Measurements from ENCODE around the gene SH3BP4. TPM values are rescaled to one million over a fixed set of nuclear protein-coding genes. Genes with fewer than 3 reads are reported as not detected.

The SH3BP4 gene
- total and polyA plus RNA-seq, 2 donors = 11.7 to 14.3 TPM

- Histone ChIP-seq H3K36me3 (ENCODE audit: insufficient read depth) (no peaks in the 10 kb centered on the region), H3K4me1 (ENCODE audit: insufficient read depth) (no peaks in the 10 kb centered on the region), H3K4me3 (ENCODE audit: low read depth, low read length) (no peak overlapping the region), H3K27ac (ENCODE audit: low read depth) (no peak overlapping the region)
- no peak for DNase-seq (ENCODE audit: extremely low spot score)
- WGBS = 76% methylated on average over 4 of the region's 4 CpGs
Observed at GRCh38 chr2:234930397-234930796, 21.4 kb upstream of the SH3BP4 start.

GRCh38 chr2:234931371-234931770 is 20.4 kb upstream of the SH3BP4 start:
- no peaks in the 10 kb centered on the region for H3K36me3 ChIP-seq (ENCODE audit: insufficient read depth)
- no peak overlapping the region for H3K4me3 ChIP-seq (ENCODE audit: low read depth, low read length)
- 54% methylated on average over 2 of the region's 2 CpGs for WGBS
- no peak overlapping the region for H3K27ac ChIP-seq (ENCODE audit: low read depth)
- no peak for DNase-seq (ENCODE audit: extremely low spot score)
- no peaks in the 10 kb centered on the region for H3K4me1 ChIP-seq (ENCODE audit: insufficient read depth)

GRCh38 chr2:234932591-234933168 is 19.1 kb upstream of the SH3BP4 start:
- DNase-seq (ENCODE audit: extremely low spot score) = no peak

GRCh38 chr2:234935311-234935710 is 16.5 kb upstream of the SH3BP4 start:
- Histone ChIP-seq H3K36me3 (ENCODE audit: insufficient read depth) (no peaks in the 10 kb centered on the region), H3K4me1 (ENCODE audit: insufficient read depth) (no peaks in the 10 kb centered on the region), H3K4me3 (ENCODE audit: low read depth, low read length) (no peak overlapping the region), H3K27ac (ENCODE audit: low read depth) (no peak overlapping the region)
- DNase-seq (ENCODE audit: extremely low spot score) = no peak
- 89% methylated on average over 5 of the region's 5 CpGs for WGBS

More at GRCh38 chr2:234932591-234933168, 19.1 kb upstream of the SH3BP4 start:
- H3K4me3 ChIP-seq (ENCODE audit: low read depth, low read length) = no peak overlapping the region
- WGBS = 84% methylated on average over 12 of the region's 12 CpGs
- no peak overlapping the region for H3K27ac ChIP-seq (ENCODE audit: low read depth)
- no peaks in the 10 kb centered on the region for H3K4me1 ChIP-seq (ENCODE audit: insufficient read depth)
- H3K36me3 ChIP-seq (ENCODE audit: insufficient read depth) = no peaks in the 10 kb centered on the region

- WGBS = 84% methylated on average over 4 of the region's 4 CpGs
- DNase-seq (ENCODE audit: extremely low spot score) = no peak
- Histone ChIP-seq H3K36me3 (ENCODE audit: insufficient read depth) (no peaks in the 10 kb centered on the region), H3K27ac (ENCODE audit: low read depth) (no peak overlapping the region), H3K4me1 (ENCODE audit: insufficient read depth) (no peaks in the 10 kb centered on the region), H3K4me3 (ENCODE audit: low read depth, low read length) (no peak overlapping the region)
Observed at GRCh38 chr2:234939576-234939975, 12.2 kb upstream of the SH3BP4 start.

- Histone ChIP-seq H3K4me3 (ENCODE audit: low read depth, low read length) (no peak overlapping the region), H3K27ac (ENCODE audit: low read depth) (no peak overlapping the region), H3K36me3 (ENCODE audit: insufficient read depth) (no peaks in the 10 kb centered on the region), H3K4me1 (ENCODE audit: insufficient read depth) (no peaks in the 10 kb centered on the region)
- no peak for DNase-seq (ENCODE audit: extremely low spot score)
- 84% methylated on average over 5 of the region's 5 CpGs for WGBS
Observed at GRCh38 chr2:234939996-234940395, 11.8 kb upstream of the SH3BP4 start.

GRCh38 chr2:234940527-234940926 is 11.3 kb upstream of the SH3BP4 start:
- no peak for DNase-seq (ENCODE audit: extremely low spot score)
- Histone ChIP-seq H3K36me3 (ENCODE audit: insufficient read depth) (no peaks in the 10 kb centered on the region), H3K27ac (ENCODE audit: low read depth) (no peak overlapping the region), H3K4me1 (ENCODE audit: insufficient read depth) (no peaks in the 10 kb centered on the region), H3K4me3 (ENCODE audit: low read depth, low read length) (no peak overlapping the region)
- 94% methylated on average over 7 of the region's 7 CpGs for WGBS

- no peaks in the 10 kb centered on the region for H3K4me1 ChIP-seq (ENCODE audit: insufficient read depth)
Observed at GRCh38 chr2:234945339-234945873, 6.4 kb upstream of the SH3BP4 start.

GRCh38 chr2:234947556-234947955 is 4.3 kb upstream of the SH3BP4 start:
- H3K27ac ChIP-seq (ENCODE audit: low read depth) = no peak overlapping the region
- 93% methylated on average over 3 of the region's 3 CpGs for WGBS
- no peak for DNase-seq (ENCODE audit: extremely low spot score)
- H3K4me3 ChIP-seq (ENCODE audit: low read depth, low read length) = no peak overlapping the region
- no peaks in the 10 kb centered on the region for H3K4me1 ChIP-seq (ENCODE audit: insufficient read depth)
- H3K36me3 ChIP-seq (ENCODE audit: insufficient read depth) = no peaks in the 10 kb centered on the region

More at GRCh38 chr2:234945339-234945873, 6.4 kb upstream of the SH3BP4 start:
- Histone ChIP-seq H3K36me3 (ENCODE audit: insufficient read depth) (no peaks in the 10 kb centered on the region), H3K4me3 (ENCODE audit: low read depth, low read length) (no peak overlapping the region), H3K27ac (ENCODE audit: low read depth) (no peak overlapping the region)
- WGBS = 88% methylated on average over 14 of the region's 14 CpGs
- DNase-seq (ENCODE audit: extremely low spot score) = no peak

- H3K4me3 ChIP-seq (ENCODE audit: low read depth, low read length) = no peak overlapping the region
- no peak for DNase-seq (ENCODE audit: extremely low spot score)
- H3K36me3 ChIP-seq (ENCODE audit: insufficient read depth) = no peaks in the 10 kb centered on the region
- no peaks in the 10 kb centered on the region for H3K4me1 ChIP-seq (ENCODE audit: insufficient read depth)
- 66% methylated on average over 6 of the region's 6 CpGs for WGBS
- no peak overlapping the region for H3K27ac ChIP-seq (ENCODE audit: low read depth)
Observed at GRCh38 chr2:234949762-234950434, 1.9 kb upstream of the SH3BP4 start.

GRCh38 chr2:234950435-234950729 is 1.4 kb upstream of the SH3BP4 start:
- H3K4me3 ChIP-seq (ENCODE audit: low read depth, low read length) = no peak overlapping the region
- H3K27ac ChIP-seq (ENCODE audit: low read depth) = no peak overlapping the region
- no peak for DNase-seq (ENCODE audit: extremely low spot score)
- H3K4me1 ChIP-seq (ENCODE audit: insufficient read depth) = no peaks in the 10 kb centered on the region
- H3K36me3 ChIP-seq (ENCODE audit: insufficient read depth) = no peaks in the 10 kb centered on the region
- WGBS = 91% methylated on average over 7 of the region's 7 CpGs

- no peak for DNase-seq (ENCODE audit: extremely low spot score)
- no peaks in the 10 kb centered on the region for H3K4me1 ChIP-seq (ENCODE audit: insufficient read depth)
- H3K4me3 ChIP-seq (ENCODE audit: low read depth, low read length) = peak overlapping the region; percentile 88
- WGBS = 18% methylated on average over 59 of the region's 59 CpGs
- no peaks in the 10 kb centered on the region for H3K36me3 ChIP-seq (ENCODE audit: insufficient read depth)
- no peak overlapping the region for H3K27ac ChIP-seq (ENCODE audit: low read depth)
Observed at GRCh38 chr2:234950730-234951663, 820 bp upstream of the SH3BP4 start.

- Histone ChIP-seq H3K4me1 (ENCODE audit: insufficient read depth) (no peaks in the 10 kb centered on the region), H3K4me3 (ENCODE audit: low read depth, low read length) (peak overlapping the region; percentile 88), H3K36me3 (ENCODE audit: insufficient read depth) (no peaks in the 10 kb centered on the region), H3K27ac (ENCODE audit: low read depth) (peak overlapping the region; percentile 16)
- no peak for DNase-seq (ENCODE audit: extremely low spot score)
- 1% methylated on average over 102 of the region's 102 CpGs for WGBS
Observed at GRCh38 chr2:234952270-234953115, 676 bp downstream of the SH3BP4 start.
